Keratinocyte (primary cell): Measurements from ENCODE around the gene SH3BP5. TPM values are rescaled to one million over a fixed set of nuclear protein-coding genes. Genes with fewer than 3 reads are reported as not detected.

Experiments
- DNase-seq: peaks from one replicate; pipeline ENCODE4 v3.0.0-alpha.2; 2011; ENCODE audit warnings: low read depth, missing footprints, low spot score
- FAIRE-seq: peaks from 2 replicates; lab custom pipeline; 2011; peaks lifted over from hg19 to GRCh38; lab: Jason Lieb, UNC
- H2AFZ ChIP-seq: 2 replicates; pipeline ENCODE4 v1.6.0; 2012; ENCODE audit warnings: low read length, control low read depth, inconsistent platforms; ENCODE audit not compliant: control insufficient read depth
- H3K27ac ChIP-seq: 2 replicates; pipeline ENCODE4 v1.5.1; 2011; ENCODE audit warnings: low read length; ENCODE audit not compliant: control insufficient read depth, insufficient read depth
- H3K27me3 ChIP-seq: 3 replicates; pipeline ENCODE4 v1.6.0; 2011; ENCODE audit warnings: low read length; ENCODE audit not compliant: control insufficient read depth, insufficient read depth; ENCODE audit errors: extremely low read depth
- H3K36me3 ChIP-seq, 2 experiments: 2 replicates in 1 of 2; 3 replicates in 1 of 2; pipeline ENCODE4 v1.5.1; 2011; ENCODE audit warnings: low read length in 2 of 2, mild to moderate bottlenecking in 1 of 2; ENCODE audit not compliant: control insufficient read depth in 2 of 2, insufficient read depth in 2 of 2; ENCODE audit errors: extremely low read depth in 1 of 2
- H3K4me1 ChIP-seq: 3 replicates; pipeline ENCODE4 v1.5.1; 2011; ENCODE audit warnings: low read length; ENCODE audit not compliant: control insufficient read depth, insufficient read depth; ENCODE audit errors: extremely low read depth
- H3K4me2 ChIP-seq: 3 replicates; pipeline ENCODE4 v1.6.0; 2011; ENCODE audit warnings: low read depth, low read length; ENCODE audit not compliant: control insufficient read depth, insufficient read depth; ENCODE audit errors: extremely low read depth
- H3K4me3 ChIP-seq, 3 experiments: fragments of 200-600 bp in 1 of 3; sonication (generic) in 1 of 3; 2 replicates in 2 of 3; 3 replicates in 1 of 3; pipeline ENCODE4 v1.5.1; 2011 to 2016; ENCODE audit warnings: low read length in 3 of 3, mild to moderate bottlenecking in 3 of 3, control low read depth in 2 of 3, inconsistent platforms in 1 of 3, low read depth in 1 of 3, mixed read lengths in 1 of 3, mixed run types in 1 of 3, moderate library complexity in 1 of 3; ENCODE audit not compliant: control insufficient read depth in 2 of 3, insufficient read depth in 2 of 3; ENCODE audit errors: extremely low read depth in 1 of 3
- H3K79me2 ChIP-seq: 2 replicates; pipeline ENCODE4 v1.6.0; 2012; ENCODE audit warnings: low read length; ENCODE audit not compliant: control insufficient read depth, insufficient read depth
- H3K9ac ChIP-seq: 3 replicates; pipeline ENCODE4 v1.6.0; 2011; ENCODE audit warnings: low read length; ENCODE audit not compliant: control insufficient read depth, insufficient read depth; ENCODE audit errors: extremely low read depth
- H3K9me1 ChIP-seq: 3 replicates; pipeline ENCODE4 v1.6.0; 2011; ENCODE audit warnings: low read length; ENCODE audit not compliant: control insufficient read depth, insufficient read depth; ENCODE audit errors: extremely low read depth
- H3K9me3 ChIP-seq: 2 replicates; pipeline ENCODE4 v1.5.1; 2012; ENCODE audit warnings: low read depth, low read length; ENCODE audit not compliant: control insufficient read depth
- H4K20me1 ChIP-seq: 3 replicates; pipeline ENCODE4 v1.6.0; 2011; ENCODE audit warnings: low read length; ENCODE audit not compliant: control insufficient read depth, insufficient read depth; ENCODE audit errors: extremely low read depth
- CTCF ChIP-seq, 3 experiments: IDR thresholded peaks in 1 of 3; conservative IDR thresholded peaks in 1 of 3; optimal IDR thresholded peaks in 1 of 3; 2 replicates in 2 of 3; 3 replicates in 1 of 3; pipeline versions ENCODE3 to v1.5.1; 2011; ENCODE audit warnings: low read length in 3 of 3, mild to moderate bottlenecking in 3 of 3, moderate library complexity in 2 of 3, control low read depth in 1 of 3, inconsistent platforms in 1 of 3; ENCODE audit not compliant: insufficient read depth in 2 of 3; ENCODE audit errors: extremely low read depth in 1 of 3
- EZH2 ChIP-seq: IDR thresholded peaks from one replicate; pipeline ENCODE4 v1.6.1; 2012; ENCODE audit warnings: inconsistent platforms, mild to moderate bottlenecking, low read length, moderate library complexity
- dilution Hi-C: fragments of 300-500 bp; cut with MboI; formaldehyde crosslinking; loops from one replicate; pipeline ENCODE4 v1.7.0; 2020; ENCODE audit warnings: low sequenced_read_pairs; ENCODE audit not compliant: extremely low pct_ligation_motif_present
- polyA plus RNA-seq, 5 experiments: library from polyadenylated mRNA; depleted of rRNA in 3 of 5; stranded (reverse) in 3 of 5; stranded (forward) in 1 of 5; unstranded in 1 of 5; fragments of >200 nt; gene quantifications; 1 replicate in 1 of 5; 2 replicates in 3 of 5; 3 replicates in 1 of 5; pipeline versions ENCODE4 v1.2.1 to v1.2.3, GENCODE V29; 2011 to 2012; ENCODE audit warnings: missing spikeins in 2 of 5, low read depth in 1 of 5, low replicate concordance in 1 of 5

SH3BP5 gene
- polyA plus RNA-seq, 1 donor (not counting 4 experiments of a cell fraction or from before 2014, with no cell fraction given), result 13.4 TPM

GRCh38 chr3:15345608-15346137 lies 13.3 kb upstream of the SH3BP5 start:
- Histone ChIP-seq H3K27me3 (peaks cover 14% of the 10 kb centered on the region), H3K27ac (no peak overlapping the region), H3K4me2 (no peak overlapping the region), H3K9me1 (no peaks in the 10 kb centered on the region), H3K4me1 (no peaks in the 10 kb centered on the region), H3K9me3 (no peaks in the 10 kb centered on the region), H2AFZ (no peak overlapping the region), H3K4me3 (no peak overlapping the region), H3K36me3 (no peaks in the 10 kb centered on the region), H3K79me2 (no peaks in the 10 kb centered on the region), H4K20me1 (no peaks in the 10 kb centered on the region), H3K9ac (no peak overlapping the region)
- TF ChIP-seq CTCF (optimal IDR thresholded peaks at IDR 0.05 in 1 of 3, IDR thresholded peaks at IDR 0.05 in 1 of 3, conservative IDR thresholded peaks at IDR 0.05 in 1 of 3; ENCODE audit: extremely low read depth in 1 of 3, insufficient read depth in 2 of 3, low read length in 3 of 3) (no peak), EZH2 (no peak)
- FAIRE-seq (no peak), DNase-seq (no peak)
- dilution Hi-C loops, result no loop called here

GRCh38 chr3:15345066-15345607 lies 12.8 kb upstream of the SH3BP5 start:
- Histone ChIP-seq H3K27me3 (peaks cover 14% of the 10 kb centered on the region), H3K4me1 (no peaks in the 10 kb centered on the region), H2AFZ (no peak overlapping the region), H3K4me2 (no peak overlapping the region), H3K4me3 (no peak overlapping the region), H3K9me1 (no peaks in the 10 kb centered on the region), H3K9me3 (no peaks in the 10 kb centered on the region), H4K20me1 (no peaks in the 10 kb centered on the region), H3K27ac (no peak overlapping the region), H3K79me2 (no peaks in the 10 kb centered on the region), H3K36me3 (no peaks in the 10 kb centered on the region), H3K9ac (no peak overlapping the region)
- dilution Hi-C loops, result no loop called here
- FAIRE-seq (no peak), DNase-seq (no peak)
- TF ChIP-seq EZH2 (no peak), CTCF (optimal IDR thresholded peaks at IDR 0.05 in 1 of 3, IDR thresholded peaks at IDR 0.05 in 1 of 3, conservative IDR thresholded peaks at IDR 0.05 in 1 of 3; ENCODE audit: extremely low read depth in 1 of 3, insufficient read depth in 2 of 3, low read length in 3 of 3) (no peak)
